ENCODE measurements around the gene OBSCN.
"Not testable (repeated sequence)": the region's sequence is repeated elsewhere in the genome, so short reads cannot be mapped to it uniquely, and the experiment has no call there.

OBSCN gene

DNA sequence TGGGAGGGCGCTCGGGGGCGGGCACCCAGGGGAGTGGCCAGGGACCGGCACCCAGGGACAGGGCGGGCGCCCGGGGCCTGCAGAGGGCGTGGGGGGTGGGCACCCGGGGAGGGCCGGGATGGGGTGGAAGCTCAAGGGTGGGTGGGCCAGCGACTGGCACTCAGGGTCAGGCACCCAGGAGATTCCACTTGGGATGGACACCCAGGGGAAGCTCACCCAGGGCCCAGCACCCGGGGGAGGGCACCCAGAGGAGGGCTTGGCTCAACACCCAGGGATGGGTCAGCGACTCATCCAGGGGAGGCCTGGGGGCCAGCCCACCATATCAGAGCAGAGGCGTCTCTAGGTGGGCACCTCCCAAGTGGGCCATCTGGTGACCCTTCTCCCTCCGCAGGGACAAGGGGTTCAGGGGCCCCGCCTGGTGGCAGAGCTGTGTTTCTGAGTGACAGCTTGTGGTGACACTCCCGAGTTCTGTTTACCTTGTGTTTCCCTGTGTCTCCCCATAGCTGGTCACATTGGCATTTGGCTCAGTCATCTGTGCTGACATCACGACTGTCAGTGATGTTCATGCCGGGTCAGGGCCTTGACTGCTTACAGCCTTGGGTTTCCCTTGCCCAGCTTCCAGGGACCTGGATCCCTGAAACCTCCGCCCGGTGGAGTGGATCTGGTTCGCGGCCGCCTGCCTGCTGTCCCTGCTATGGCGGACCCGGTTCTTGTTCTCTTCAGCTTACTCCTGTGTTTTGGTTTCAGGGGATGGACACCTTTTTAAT lies 41.5 kb upstream of the OBSCN start:
- TF ChIP-seq CTCF (conservative IDR thresholded peaks at IDR 0.05): no peak
- peak overlapping the region; percentile 78 for H3K27ac ChIP-seq

DNA sequence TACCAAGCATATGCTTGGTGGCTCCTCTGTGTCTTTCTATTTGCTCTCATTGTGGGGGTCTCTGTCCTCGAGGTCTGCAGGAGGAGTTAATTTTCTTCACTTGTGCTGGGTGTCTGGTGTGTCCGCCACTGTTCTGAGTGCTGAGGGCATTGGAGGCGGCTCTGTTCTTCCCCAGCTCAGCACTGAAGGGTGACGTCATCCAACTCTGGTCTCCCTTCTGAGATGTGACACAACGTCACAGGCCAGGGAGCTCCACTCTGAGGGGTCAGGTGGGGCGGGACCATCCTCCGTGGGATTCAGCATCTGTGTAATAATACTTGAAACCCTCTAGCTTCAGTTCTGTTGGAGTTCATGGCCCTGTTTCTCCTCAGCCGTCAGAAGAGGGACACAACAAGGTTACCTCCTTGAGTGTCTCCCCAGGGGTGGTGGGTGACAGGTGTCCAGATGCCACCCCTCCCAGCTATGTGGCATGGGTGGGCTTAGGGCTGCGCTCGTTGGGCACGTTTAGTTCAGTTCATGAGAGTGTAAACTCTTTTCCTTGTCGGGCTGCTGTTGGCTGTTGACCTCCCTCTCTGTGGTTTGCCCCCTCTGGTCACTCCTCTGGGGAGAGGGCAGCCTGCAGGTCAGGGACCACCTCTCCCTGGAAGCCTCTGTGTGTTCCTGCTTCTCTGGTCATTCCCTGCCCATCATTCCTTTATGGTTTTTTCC lies 39.1 kb upstream of the OBSCN start:
- H3K27ac ChIP-seq: no peak overlapping the region
- TF ChIP-seq CTCF (conservative IDR thresholded peaks at IDR 0.05): no peak

- H3K27ac ChIP-seq: no peak overlapping the region
- no peak for TF ChIP-seq CTCF (conservative IDR thresholded peaks at IDR 0.05)
Observed at GRCh38 chr1:228169345-228169744, 38.5 kb upstream of the OBSCN start.

- TF ChIP-seq CTCF (conservative IDR thresholded peaks at IDR 0.05): no peak
- no peak overlapping the region for H3K27ac ChIP-seq
Observed at GRCh38 chr1:228170666-228171065, 37.2 kb upstream of the OBSCN start.

DNA sequence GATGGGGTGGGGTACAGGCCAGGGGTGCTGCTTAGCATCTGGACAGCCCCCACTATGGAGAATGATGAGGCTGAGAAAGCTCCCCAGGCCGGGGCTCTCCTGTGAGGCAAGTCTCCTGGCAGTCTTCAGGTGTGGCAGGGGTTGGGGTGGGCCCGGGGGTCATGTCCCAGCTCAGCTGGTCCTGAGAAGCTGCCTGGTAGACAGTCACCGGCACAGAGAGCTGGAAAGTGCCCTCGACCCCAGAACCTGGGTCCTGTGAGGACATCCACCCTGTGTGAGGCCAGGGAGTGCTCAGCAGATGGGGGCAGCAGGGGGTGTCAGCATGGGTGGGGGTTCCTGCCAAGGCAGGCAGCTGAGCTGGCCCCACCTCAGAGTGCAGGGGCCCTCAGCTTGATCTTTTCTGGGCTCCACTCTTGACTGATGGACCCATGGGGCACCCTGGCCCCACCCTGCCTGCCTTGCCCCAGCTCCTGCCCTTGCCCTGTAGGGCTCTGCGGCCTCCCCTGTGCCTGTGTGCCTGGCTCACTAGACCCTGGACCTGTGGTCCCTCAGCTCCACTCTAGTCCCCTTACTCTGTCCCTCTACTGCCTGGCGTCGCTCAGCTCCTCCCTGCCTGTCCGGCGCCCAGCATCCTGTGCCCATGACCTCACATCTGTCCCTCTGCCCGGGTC lies 36.5 kb upstream of the OBSCN start:
- H3K27ac ChIP-seq: no peak overlapping the region
- no peak for TF ChIP-seq CTCF (conservative IDR thresholded peaks at IDR 0.05)

GRCh38 chr1:228172591-228173527 lies 35.0 kb upstream of the OBSCN start:
- no peak overlapping the region for H3K27ac ChIP-seq
- no peak for TF ChIP-seq CTCF (conservative IDR thresholded peaks at IDR 0.05)

DNA sequence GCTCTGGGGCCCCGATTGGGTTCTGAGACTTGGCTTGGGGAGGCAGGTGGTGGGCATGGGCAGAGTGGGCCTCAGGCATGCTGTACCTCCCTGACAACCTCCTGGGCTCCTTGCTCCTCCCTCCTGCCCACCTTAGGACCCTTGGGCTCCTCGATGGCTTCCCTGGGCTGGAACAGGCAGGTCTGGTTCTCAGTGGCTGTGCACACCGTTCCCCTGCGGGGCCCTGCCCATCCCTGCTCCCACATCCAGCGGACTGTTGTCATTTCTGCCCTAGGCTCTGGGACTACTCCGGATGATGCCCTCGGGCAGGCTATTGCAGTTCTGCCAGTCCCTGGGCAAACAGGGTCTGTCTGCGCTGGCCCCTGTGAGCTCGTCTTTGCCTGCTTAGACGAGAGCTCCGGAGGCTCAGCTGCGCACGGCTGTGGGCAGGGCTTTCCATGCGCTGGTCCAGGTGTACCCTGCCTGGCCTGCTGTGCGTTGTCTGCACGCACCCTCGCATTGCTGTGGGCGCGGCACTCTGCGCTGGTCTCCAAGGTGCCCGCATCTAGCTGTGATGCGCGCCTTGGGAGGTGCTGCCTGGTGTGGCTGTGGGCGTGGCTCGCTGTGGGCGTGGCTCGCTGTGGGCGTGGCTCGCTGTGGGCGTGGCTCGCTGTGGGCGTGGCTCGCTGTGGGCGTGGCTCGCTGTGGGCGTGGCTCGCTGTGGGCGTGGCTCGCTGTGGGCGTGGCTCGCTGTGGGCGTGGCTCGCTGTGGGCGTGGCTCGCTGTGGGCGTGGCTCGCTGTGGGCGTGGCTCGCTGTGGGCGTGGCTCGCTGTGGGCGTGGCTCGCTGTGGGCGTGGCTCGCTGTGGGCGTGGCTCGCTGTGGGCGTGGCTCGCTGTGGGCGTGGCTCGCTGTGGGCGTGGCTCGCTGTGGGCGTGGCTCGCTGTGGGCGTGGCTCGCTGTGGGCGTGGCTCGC lies 34.0 kb upstream of the OBSCN start:
- H3K27ac ChIP-seq: not testable (repeated sequence)

All from VCaP (cell line).